ENCODE data around the gene TMSB15C. TPM values are rescaled to one million over a fixed set of nuclear protein-coding genes. Genes with fewer than 3 reads are reported as not detected.
"Not testable (repeated sequence)": the region's sequence is repeated elsewhere in the genome, so short reads cannot be mapped to it uniquely, and the experiment has no call there.

Gene TMSB15C
- 1 to 10 TPM in 2 of 4 donors, under 1 TPM in 2; 0.38 to 2.7 (median 1.2) TPM for total RNA-seq

GRCh38 chrX:104075778-104076445 lies at the start of gene TMSB15C:
TMSB15C (minus strand) TSS chrX:104076236.
- TF ChIP-seq CTCF (IDR thresholded peaks at IDR 0.05; ENCODE audit: low read depth): not testable (repeated sequence)

- TF ChIP-seq CTCF (IDR thresholded peaks at IDR 0.05; ENCODE audit: low read depth): no peak
Observed at GRCh38 chrX:104122829-104123228, 46.8 kb upstream of the TMSB15C start.

GRCh38 chrX:104118765-104119164 lies 42.7 kb upstream of the TMSB15C start:
- TF ChIP-seq CTCF (IDR thresholded peaks at IDR 0.05; ENCODE audit: low read depth): no peak

GRCh38 chrX:104117759-104118158 lies 41.7 kb upstream of the TMSB15C start:
- no peak for TF ChIP-seq CTCF (IDR thresholded peaks at IDR 0.05; ENCODE audit: low read depth)

GRCh38 chrX:104113222-104113965 lies 37.4 kb upstream of the TMSB15C start:
- no peak for TF ChIP-seq CTCF (IDR thresholded peaks at IDR 0.05; ENCODE audit: low read depth)

- no peak for TF ChIP-seq CTCF (IDR thresholded peaks at IDR 0.05; ENCODE audit: low read depth)
Observed at GRCh38 chrX:104112326-104112951, 36.4 kb upstream of the TMSB15C start, which contains the start of gene ZCCHC18. ZCCHC18 (plus strand) TSS chrX:104112523; CDS start chrX:104114112, 1,589 bp downstream.

- TF ChIP-seq CTCF (IDR thresholded peaks at IDR 0.05; ENCODE audit: low read depth): no peak
Observed at GRCh38 chrX:104108955-104109354, 32.9 kb upstream of the TMSB15C start.
